Right renal pelvis (tissue), 4 donors: ENCODE data around the gene SHROOM4. TPM values are rescaled to one million over a fixed set of nuclear protein-coding genes. Genes with fewer than 3 reads are reported as not detected.

ENCODE experiments used
- DNase-seq, 4 donors: peaks; one replicate each; pipeline ENCODE4 v3.0.0-alpha.2; 2013; ENCODE audit warnings: low read depth in 4 of 4, low spot score in 3 of 4, missing footprints in 1 of 4
- polyA plus RNA-seq, 4 donors: library from polyadenylated mRNA; unstranded; fragments of 120-200 nt; gene quantifications; one replicate each; pipeline ENCODE4 v1.2.1, GENCODE V29; 2013; ENCODE audit not compliant: insufficient read length in 4 of 4

Gene SHROOM4
- polyA plus RNA-seq, 4 donors = 15.6 to 17.6 (median 16.4) TPM

DNA sequence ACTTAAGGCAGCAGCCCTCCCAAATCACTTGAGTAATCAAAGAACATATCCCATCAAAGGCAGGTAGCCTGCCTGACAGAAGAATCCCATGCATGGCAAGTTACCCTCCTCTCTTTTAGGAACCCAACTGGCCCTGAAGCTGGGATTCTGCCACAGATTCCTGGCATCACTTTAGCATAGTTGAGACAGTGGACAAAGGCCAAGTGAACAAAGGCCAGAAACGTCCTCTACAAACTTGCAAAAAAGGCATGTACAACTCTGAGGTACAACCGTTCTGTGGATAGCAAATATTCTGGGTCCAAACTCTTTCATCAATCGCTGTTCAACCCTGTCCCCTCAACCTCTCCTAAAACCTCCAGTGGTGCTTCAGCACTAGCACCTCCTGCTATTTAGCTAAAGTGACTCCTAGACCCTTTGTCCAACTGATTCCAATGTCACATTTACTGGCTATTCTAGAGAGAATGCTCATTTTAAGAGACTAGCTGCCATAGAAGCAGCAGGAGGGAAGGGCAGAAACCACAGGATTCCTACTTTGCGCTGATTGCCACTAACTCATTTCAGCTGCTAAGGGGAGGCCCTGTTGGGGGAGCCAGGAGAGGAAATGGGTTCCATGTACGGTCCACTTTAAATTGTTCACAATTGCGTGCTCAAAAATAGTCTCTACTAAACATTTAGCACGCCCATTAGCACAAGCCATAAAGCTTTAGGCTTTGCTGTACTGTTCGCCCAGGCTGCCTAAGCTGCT is 105.9 kb downstream of the SHROOM4 start:
- DNase-seq = no peak

DNA sequence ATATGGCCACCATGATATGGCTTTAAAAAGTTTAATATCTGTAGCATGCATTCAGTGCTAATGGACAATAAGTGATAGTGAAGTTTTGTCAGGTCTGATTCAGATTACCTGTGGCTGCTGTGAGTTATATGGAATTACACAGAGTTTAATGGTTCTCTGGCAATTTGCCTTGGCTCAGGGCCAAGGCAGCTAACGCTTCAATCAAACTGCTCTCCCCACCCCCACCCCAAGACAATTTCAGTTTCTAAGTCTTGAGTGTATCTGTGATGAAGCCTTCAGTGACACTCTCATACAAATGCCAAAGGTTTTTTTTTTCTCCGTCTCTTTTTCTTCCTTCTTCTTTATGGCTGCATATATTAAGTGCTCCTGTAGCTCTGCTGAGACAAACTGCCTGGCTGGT is 106.6 kb downstream of the SHROOM4 start:
- peak in 1 of 4 donors; percentile 20 for DNase-seq

DNA sequence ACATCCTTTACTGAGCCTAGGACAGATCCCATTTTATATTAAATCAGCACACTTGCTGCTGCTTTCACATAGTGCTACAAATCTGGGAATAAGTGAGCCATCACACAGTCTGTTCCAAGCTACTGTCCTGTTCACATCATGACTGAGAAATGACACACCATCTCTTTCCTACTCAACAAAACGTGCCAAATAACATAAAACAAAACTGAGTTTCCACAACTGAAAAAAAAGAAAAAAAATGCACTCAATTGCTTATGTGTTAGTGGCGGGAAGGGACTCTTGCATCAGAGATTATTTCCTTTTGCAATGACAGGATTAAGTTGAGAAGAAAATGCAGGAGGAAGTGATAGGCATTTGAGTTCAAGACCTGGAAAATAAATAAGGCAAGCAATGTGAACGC is 109.0 kb downstream of the SHROOM4 start:
- DNase-seq = no peak

DNA sequence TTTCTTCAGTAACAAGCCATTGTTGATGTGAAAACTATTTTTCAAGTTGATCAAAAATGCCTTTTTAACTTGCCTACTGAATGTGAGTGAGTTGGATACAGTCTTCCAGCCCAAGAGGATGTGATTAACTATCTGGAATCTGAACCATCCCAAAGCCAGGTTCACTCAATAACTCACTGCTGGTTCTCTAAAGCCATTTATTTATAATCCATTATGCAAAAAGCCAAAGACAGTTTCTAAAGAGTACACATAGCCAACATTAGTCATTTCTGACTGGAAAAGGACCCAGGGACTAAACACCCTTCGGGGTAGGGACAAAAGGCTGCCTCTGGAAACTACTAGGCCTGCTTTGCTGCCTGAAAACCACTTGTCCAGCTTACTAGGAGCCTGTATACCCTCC is 109.6 kb downstream of the SHROOM4 start:
- DNase-seq = no peak

DNA sequence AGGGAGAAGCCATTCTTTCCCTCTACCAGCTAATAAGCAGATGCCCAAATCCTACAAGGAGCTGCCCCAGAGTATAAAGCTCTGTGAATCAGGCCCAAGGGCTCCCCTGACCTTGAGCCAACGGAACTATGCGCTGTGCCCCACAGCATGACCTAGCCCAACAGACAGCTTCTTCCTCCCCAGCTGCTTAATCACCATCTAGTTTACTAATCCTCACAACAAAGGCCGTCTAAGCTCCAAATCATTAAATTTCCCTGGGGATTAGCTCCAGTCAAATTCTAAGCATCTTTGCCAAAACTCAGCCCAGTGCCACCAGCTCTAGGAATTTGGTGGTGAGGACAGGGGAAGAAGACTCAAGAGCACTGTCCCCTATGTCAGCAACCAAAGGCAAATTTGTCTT is 113.1 kb downstream of the SHROOM4 start:
- no peak for DNase-seq

DNA sequence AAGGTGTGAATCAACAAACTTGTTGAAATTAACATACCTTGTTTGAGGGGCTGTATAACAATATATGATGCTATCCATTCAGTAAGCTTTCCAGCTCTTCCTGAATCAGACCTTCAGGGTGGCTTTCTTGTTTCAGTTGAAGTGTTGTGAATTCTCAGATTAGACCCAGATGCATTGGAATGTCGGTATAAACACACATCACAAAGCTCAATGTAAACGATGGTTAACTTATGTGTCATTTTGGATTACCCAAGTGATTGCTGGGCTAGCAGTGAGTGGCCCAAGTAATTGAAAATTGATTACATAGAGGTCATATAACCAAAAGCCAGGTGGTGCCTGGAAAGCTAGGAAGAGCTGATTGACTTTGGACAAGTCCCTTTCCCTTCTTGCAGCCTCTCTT is 115.0 kb downstream of the SHROOM4 start:
- no peak for DNase-seq

DNA sequence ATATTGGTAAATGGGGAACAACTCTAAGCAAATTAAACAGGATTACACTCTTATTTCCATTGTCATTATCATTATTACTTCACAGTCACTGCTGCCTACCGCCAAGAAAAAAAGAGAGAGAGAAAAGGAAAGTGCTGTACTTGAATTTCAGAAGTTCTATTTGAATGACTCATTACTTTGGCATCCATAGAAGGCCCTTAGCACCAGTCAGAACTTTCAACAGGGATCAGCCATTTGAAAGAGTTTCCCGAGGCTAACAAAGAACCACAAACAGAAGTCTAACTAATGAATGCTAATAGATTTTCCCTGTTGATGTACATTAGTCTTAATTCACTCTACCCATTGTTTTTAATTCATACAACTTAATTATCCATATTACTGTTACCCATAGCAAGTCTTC is 116.3 kb downstream of the SHROOM4 start:
- DNase-seq = no peak

DNA sequence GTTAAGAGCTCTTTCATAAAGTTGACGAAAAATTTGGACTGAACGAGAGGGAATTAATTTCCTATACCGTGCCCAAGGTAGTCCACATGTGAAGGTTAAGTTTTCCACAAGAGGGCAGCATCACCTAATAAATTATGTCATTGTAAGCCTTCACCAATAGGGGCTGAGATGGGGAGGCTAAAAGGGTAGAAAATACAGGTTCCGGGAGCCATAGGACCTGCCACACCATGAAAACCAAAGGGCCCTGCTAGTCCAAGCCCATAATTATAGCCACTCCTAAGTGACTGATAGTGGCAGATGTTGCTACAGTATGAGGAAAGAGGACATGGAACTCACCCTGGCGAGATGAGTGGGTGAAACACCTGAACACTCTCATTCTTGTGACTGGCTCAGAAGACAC is 122.2 kb downstream of the SHROOM4 start:
- peak in 1 of 4 donors; percentile 20 for DNase-seq

DNA sequence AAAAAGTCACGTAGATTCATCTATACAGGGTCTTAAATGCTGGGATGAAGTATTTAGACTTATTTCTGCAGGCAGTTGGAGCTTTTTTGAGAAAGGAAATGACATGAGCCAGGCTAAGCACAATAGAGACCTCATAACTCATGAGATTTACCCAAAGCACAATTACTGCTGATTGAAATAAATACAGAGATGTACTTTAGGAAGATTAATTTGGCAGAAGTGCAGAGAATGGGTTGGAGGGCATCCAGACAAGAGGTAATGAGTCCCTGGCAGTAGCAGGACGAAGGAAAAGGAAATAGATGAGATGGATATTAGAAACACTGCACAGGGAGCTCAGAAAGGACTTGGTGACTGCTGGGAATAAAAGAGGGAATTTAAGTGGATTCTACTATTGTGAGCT is 129.1 kb downstream of the SHROOM4 start:
- DNase-seq = no peak

DNA sequence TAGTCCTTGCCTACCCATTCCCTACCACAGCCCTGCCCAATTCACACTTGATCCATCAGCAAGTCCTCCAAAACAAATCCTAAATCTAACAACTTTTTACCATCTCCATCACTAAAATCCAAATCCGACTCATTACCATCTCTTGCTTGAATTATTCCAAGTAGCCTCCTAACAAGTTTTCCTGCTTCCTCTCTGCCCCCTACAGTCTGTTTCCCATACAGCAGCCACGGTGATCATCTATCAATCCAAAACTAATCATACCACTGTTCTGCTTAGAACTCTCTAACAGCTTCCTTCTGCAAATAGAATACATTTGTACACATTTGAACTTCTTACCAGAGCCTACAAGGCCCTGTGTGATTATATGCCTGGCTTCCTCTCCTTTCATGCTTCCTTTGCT is 133.0 kb downstream of the SHROOM4 start:
- DNase-seq = no peak

DNA sequence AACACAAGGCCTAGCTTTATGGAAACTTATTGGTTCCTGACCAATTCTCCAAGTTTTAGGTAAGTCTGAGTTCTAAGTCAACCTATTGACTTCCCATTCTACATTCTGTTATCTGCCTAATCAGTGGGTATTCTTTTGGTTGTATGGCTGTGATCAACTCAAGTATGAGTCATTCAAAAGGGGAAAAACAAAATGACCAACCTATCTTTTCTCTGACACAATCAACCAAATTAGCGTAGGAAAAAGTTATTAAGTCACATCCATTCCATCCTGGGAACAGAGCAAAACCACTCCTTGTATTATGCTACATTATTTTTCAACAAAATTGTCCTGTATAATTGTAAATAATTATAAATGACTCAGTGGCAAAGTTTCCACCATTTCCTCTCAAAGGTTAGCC is 136.2 kb downstream of the SHROOM4 start:
- DNase-seq = no peak

DNA sequence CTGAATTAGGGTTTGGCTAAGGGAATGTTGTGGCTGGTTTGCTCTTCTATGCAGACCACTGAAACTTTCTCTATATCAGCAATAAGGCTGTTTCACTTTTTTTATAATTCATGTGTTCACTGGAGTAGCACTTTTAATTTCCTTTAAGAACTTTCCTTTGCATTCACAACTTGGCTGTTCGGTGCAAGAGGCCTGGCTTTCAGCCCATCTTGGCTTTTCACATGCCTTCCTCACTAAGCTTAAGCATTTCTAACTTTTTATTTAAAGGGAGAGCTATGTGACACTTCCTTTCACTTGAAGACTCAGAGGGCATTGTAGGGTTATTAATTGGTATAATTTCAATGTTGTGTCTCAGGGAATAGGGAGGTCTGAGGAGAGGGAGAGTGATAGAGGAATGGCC is 142.3 kb downstream of the SHROOM4 start:
- DNase-seq = no peak

DNA sequence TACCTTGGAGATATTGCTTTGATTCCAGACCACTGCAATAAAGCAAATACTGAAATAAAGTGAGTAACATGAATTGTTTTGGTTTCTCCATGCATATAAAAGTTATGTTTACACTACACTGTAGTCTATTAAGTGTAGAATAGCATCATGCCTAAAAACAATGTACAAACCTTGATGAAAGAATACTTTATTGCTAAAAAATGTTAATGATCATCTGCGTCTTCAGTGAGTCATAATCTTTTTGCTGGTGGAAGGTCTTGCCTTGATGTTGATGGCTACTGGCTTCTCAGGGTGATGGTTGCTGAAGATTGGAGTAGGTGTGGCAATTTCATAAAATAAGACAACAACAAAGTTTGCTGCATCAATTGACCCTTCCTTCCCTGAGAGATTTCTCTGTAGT is 145.1 kb downstream of the SHROOM4 start:
- DNase-seq = no peak

DNA sequence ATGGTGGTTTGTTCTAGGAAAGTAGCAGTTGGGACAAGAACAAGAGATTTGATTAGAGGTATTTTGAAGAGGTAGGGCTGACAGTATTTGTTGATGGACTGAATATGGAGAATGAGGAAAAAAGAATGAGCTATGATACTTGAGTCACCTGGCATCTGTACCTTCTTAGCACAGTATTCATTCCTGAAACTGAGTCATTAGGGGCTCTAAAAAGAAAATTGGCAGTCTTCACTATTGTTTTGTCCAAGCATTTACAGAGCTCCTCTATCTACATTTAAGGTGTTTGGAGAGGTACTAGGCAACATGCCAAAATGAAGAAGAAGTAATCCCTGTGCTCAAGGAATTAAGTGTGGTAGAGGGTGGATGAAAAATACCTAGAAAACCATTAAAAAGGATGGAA is 165.8 kb downstream of the SHROOM4 start:
- no peak for DNase-seq

DNA sequence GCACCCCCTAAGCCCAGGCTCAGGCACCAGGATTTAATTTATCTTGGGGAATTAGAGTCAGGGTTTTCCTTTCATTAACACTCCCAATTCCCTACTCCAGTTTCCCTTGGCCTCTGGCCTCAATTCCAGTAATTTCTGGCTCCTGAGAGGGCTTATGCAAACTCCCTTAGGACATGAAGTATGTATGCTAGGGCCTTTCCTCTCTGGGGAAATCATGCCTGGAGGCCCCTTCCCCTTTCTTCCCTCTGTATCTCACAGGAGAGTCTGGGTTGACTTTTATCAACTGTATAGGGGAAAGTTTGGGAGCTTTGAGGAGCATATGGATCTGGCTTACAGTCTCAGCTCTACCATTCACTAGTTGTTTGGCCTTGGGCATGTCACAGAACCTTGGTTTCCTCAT is 169.5 kb downstream of the SHROOM4 start:
- no peak for DNase-seq

DNA sequence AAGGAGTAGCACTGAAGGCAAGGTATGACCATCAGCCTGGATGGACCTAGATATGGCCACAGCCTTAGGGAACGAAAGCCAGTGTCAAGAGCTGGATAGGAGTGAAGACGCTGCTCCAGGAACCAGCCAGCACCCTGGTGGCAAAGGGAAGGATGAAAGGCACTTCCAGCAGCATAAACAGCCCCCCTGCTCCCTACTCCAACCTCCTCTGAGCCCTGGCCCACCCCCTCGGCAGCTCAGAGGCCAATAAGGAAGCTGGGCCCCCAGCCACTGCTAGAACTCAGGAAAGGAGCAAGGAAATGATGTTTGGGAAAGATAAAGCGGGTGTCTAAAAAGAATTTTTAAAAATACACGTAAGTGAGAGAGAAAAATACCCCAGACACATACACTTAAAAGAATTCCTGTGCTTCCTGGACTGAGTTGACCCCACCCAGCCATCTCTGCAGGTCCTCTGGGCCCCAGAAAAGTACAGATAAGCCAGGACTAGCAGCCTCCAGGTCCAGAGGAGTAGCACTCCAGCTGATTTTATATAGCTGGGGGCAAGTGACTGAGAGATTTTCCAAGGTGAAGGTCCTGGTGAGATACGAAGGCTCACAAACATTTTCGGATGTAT is 170.4 kb downstream of the SHROOM4 start:
- DNase-seq = no peak

DNA sequence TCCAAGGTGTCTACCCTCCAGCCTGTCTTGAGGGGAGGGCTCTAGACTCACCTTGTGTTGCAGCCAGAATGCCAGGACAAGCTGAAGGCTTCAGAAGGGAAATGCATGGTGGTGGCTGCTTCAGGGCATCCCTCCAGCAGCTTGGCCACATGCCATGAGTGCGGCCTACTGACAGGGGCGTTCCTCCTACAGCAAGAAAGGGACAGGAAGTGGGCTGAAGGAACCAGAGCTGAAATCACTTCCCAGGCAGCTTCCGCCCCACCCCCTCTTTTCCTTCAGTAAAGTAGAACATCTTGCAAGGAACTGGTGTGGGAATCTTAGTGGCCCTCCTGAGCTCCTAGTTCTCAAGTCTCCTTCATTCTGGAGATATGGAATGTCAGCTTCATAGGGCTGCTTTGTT is 175.9 kb downstream of the SHROOM4 start:
- no peak for DNase-seq

DNA sequence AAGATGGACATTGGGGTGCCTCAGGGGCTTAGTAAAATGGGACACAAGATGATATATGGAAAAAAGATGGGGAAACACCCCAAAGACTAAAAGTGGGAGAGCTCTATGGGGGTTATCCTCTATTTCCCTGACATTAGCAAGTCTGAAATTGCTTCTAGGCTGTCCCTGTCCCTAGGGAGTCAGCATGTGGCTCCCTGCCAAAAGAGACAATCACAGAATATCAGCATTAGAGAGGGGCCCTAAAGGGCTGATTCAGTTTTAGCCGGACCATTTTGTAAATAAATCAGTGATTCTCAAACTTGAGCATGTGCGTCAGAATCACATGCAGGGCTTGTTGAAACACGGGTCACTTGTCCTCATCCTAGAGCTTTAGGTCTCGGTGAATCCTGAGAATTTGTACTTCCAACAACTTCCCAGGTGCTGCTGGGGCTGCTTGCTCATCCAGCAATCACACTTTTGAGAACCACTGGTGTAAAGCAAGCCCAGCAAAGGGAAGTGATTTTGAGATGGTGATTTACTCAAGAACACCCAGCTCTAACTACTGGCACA is 178.1 kb downstream of the SHROOM4 start:
- DNase-seq = no peak

DNA sequence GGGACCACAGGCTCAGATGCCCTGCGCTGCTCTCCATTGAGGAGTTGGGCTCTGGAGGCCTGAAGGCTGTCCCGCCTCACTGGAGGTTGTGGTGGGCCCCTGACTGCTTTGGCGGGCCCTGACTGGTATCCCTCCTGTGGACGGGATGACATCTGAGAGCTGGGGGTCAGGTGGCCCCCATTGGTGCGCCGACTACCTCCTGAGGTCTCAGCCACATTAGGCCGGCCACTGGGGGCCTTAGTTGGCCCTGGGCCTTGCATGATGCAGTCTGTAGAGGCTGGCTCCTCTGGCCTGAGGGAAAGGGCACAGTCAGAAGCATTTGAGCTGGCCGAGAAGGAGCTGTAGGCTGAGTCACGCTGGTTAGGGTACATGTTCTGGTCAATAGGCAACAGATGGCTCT is 178.8 kb downstream of the SHROOM4 start:
- DNase-seq = no peak

DNA sequence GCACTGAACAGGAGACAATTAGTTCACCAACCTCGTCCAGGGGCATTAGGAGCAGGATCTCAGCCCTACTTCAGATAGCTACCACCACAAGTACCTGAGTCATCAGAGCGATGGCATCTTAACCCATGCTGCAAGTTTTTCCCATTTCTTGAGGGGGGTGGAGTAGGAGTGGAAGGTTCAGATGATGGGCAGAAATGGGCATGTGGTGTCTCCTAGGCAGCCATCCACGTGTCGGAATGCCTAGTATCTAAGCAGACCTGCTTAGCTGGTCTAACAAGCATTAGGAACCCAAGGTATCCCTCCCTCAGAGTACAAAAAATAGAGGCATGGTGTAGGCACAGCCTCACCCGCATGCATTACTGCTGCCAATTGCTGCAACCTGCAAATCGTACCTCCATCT is 184.2 kb downstream of the SHROOM4 start:
- DNase-seq = no peak

DNA sequence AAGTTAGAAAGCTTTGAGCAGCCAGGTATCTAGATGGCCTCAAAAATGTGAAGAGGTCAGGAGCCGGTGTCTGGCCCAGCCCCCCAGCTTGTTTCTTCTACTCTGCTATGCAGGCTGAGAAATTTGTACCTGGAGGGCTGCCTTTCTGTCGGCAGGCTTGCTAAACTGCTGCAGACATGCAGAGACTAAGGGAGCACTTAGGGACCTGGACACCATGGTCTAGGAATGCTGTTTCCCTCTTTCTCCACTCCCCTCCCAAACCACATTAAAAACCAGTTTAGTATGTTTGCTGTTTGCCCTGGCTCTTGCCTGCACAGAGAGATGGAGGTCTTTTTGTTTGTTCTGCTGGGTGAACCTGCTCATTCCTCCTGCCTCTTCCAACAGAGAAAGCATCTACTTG is 186.3 kb downstream of the SHROOM4 start:
- no peak for DNase-seq

DNA sequence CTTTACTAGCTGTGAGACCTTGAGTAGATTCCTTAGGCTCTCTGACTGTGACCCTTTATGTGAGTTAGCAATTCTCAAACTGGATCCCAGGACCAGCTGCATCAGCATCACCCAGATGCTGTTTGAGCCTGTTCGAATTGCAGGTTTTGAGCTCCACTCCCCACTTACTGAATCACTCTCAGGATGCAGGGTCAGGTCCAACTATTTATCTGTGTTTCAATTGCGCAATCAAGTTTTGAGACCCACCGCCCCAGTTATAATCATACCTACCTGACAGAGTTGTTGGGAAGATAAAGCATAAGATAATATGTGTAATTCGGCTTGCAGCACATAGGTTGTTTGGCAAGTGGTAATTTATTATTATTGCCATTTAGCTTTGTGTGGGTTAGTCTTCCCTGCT is 187.6 kb downstream of the SHROOM4 start:
- DNase-seq = no peak
